ENCODE data around the gene NCBP2L.

- TF ChIP-seq CTCF (conservative IDR thresholded peaks at IDR 0.05 in 1 of 2, IDR thresholded peaks at IDR 0.05 in 1 of 2; ENCODE audit: low read depth in 1 of 2, low read length in 2 of 2) (no peak), EZH2 (IDR thresholded peaks at IDR 0.05; ENCODE audit: low read length, missing control alignments) (no peak)
Observed at GRCh38 chrX:107836958-107837357, 59.4 kb downstream of the NCBP2L start.
